ENCODE results near the gene SYNJ2.

DNA sequence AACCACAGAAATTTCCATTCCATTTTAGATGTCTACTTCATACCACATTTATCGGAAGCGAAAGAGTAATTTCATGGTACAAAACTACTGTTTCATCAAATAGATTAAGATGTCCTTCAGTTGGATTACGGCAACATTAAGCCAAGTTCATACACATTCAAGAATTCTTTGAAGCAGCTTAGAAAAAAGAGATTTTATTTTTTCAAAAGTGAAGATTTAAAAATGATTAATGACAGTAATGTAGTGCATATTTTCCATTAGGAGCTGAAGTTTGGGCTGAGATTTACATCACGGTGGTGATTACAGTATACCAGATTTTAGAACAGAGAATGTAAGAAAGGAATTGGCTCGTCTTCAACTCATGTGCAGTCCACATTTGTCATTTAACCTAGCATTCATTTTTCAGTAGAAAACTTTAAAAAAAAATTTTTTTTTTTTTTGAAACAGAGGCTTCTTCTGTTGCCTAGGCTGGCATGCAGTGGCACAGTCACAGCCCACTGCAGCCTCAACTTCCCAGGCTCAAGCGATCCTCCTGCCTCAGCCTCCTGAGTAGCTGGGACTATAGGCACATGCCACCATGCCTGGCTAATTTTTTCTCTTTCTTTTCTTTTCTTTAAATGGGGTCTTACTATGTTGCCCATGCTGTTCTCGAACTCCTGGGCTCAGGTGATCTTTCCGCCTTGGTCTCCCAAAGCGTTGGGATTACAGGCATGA is 1.9 kb downstream of the SYNJ2 start:
- no peak for TF ChIP-seq POLR2AphosphoS5 (IDR thresholded peaks at IDR 0.05; ENCODE audit: low read depth, low read length)
- TF ChIP-seq, protein P1, sequence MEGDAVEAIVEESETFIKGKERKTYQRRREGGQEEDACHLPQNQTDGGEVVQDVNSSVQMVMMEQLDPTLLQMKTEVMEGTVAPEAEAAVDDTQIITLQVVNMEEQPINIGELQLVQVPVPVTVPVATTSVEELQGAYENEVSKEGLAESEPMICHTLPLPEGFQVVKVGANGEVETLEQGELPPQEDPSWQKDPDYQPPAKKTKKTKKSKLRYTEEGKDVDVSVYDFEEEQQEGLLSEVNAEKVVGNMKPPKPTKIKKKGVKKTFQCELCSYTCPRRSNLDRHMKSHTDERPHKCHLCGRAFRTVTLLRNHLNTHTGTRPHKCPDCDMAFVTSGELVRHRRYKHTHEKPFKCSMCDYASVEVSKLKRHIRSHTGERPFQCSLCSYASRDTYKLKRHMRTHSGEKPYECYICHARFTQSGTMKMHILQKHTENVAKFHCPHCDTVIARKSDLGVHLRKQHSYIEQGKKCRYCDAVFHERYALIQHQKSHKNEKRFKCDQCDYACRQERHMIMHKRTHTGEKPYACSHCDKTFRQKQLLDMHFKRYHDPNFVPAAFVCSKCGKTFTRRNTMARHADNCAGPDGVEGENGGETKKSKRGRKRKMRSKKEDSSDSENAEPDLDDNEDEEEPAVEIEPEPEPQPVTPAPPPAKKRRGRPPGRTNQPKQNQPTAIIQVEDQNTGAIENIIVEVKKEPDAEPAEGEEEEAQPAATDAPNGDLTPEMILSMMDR (IDR thresholded peaks at IDR 0.05), result no peak
